GM21367 (cell line): ENCODE measurements around the gene VAT1.
"Not testable (repeated sequence)": the region's sequence is repeated elsewhere in the genome, so short reads cannot be mapped to it uniquely, and the experiment has no call there.

Source experiments
- ATAC-seq: cut with Tn5 transposase; IDR thresholded peaks from one replicate; pipeline ENCODE4 v1.9.1; 2021; ENCODE audit not compliant: unreplicated experiment

The VAT1 gene

GRCh38 chr17:42975701-42976100 lies 46.5 kb downstream of the VAT1 start:
- ATAC-seq, result not testable (repeated sequence)

GRCh38 chr17:42975265-42975664 lies 46.9 kb downstream of the VAT1 start:
- ATAC-seq, result no peak

GRCh38 chr17:42973323-42973722 lies 48.9 kb downstream of the VAT1 start:
- not testable (repeated sequence) for ATAC-seq

DNA sequence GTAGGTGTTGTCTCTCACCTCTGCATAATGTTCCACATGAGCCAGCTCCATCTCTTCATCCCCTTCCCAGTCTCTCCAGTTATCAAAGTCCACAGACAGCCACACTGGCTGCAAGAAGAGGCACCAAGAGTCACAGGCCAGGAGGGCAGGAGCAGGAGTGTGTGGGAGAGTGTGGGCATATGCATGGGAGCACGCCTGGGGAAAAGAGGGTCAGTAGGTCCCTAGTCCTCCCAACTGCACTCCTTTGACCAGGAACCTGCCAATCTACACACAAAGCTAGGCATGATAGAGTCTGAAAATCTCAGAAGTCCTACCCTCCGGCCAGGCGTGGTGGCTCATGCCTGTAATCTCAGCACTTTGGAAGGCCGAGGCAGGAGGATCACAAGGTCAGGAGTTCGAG lies 50.6 kb downstream of the VAT1 start:
- no peak for ATAC-seq

- no peak for ATAC-seq
Observed at GRCh38 chr17:42969001-42969581, 53.1 kb downstream of the VAT1 start.

- no peak for ATAC-seq
Observed at GRCh38 chr17:42967925-42968324, 54.3 kb downstream of the VAT1 start.
